Measurements from ENCODE around the gene GALP. TPM values are rescaled to one million over a fixed set of nuclear protein-coding genes. Genes with fewer than 3 reads are reported as not detected.

GALP gene
- total RNA-seq, 1 donor from 2014 or later: not detected

- Histone ChIP-seq H3K36me3 (ENCODE audit: control insufficient read depth, insufficient read depth, low read length) (no peaks in the 10 kb centered on the region), H3K4me3 (ENCODE audit: low read depth, low read length) (no peak overlapping the region), H3K27me3 (ENCODE audit: control insufficient read depth, insufficient read depth, low read length) (peaks cover 3% of the 10 kb centered on the region)
- TF ChIP-seq CTCF (IDR thresholded peaks at IDR 0.05; ENCODE audit: insufficient read depth, low read length, severe bottlenecking): no peak
- FAIRE-seq (no peak), DNase-seq (ENCODE audit: low read depth) (no peak)
These were observed 41.2 kb upstream of the GALP start for GRCh38 chr19:56134654-56134921.

- no peak overlapping the region for H3K4me3 ChIP-seq (ENCODE audit: low read depth, low read length)
- TF ChIP-seq CTCF (IDR thresholded peaks at IDR 0.05; ENCODE audit: insufficient read depth, low read length, severe bottlenecking): no peak
- FAIRE-seq (no peak), DNase-seq (ENCODE audit: low read depth) (no peak)
- H3K27me3 ChIP-seq (ENCODE audit: control insufficient read depth, insufficient read depth, low read length): peaks cover 3% of the 10 kb centered on the region
- H3K36me3 ChIP-seq (ENCODE audit: control insufficient read depth, insufficient read depth, low read length): no peaks in the 10 kb centered on the region
These were observed 39.4 kb upstream of the GALP start for GRCh38 chr19:56136362-56136761.

- no peak for TF ChIP-seq CTCF (IDR thresholded peaks at IDR 0.05; ENCODE audit: insufficient read depth, low read length, severe bottlenecking)
- Histone ChIP-seq H3K4me3 (ENCODE audit: low read depth, low read length) (no peak overlapping the region), H3K36me3 (ENCODE audit: control insufficient read depth, insufficient read depth, low read length) (no peaks in the 10 kb centered on the region), H3K27me3 (ENCODE audit: control insufficient read depth, insufficient read depth, low read length) (peaks cover under 1% of the 10 kb centered on the region)
- no peak for DNase-seq (ENCODE audit: low read depth)
- no peak for FAIRE-seq
These were observed 38.4 kb upstream of the GALP start for GRCh38 chr19:56137405-56137804.

GRCh38 chr19:56138069-56138468 is 37.7 kb upstream of the GALP start:
- Histone ChIP-seq H3K4me3 (ENCODE audit: low read depth, low read length) (no peak overlapping the region), H3K27me3 (ENCODE audit: control insufficient read depth, insufficient read depth, low read length) (no peaks in the 10 kb centered on the region), H3K36me3 (ENCODE audit: control insufficient read depth, insufficient read depth, low read length) (no peaks in the 10 kb centered on the region)
- FAIRE-seq (no peak), DNase-seq (ENCODE audit: low read depth) (peak; percentile 37)
- no peak for TF ChIP-seq CTCF (IDR thresholded peaks at IDR 0.05; ENCODE audit: insufficient read depth, low read length, severe bottlenecking)

- FAIRE-seq (no peak), DNase-seq (ENCODE audit: low read depth) (no peak)
- H3K4me3 ChIP-seq (ENCODE audit: low read depth, low read length): peak overlapping the region; percentile 70
- no peaks in the 10 kb centered on the region for H3K36me3 ChIP-seq (ENCODE audit: control insufficient read depth, insufficient read depth, low read length)
- H3K27me3 ChIP-seq (ENCODE audit: control insufficient read depth, insufficient read depth, low read length): no peaks in the 10 kb centered on the region
- TF ChIP-seq CTCF (IDR thresholded peaks at IDR 0.05; ENCODE audit: insufficient read depth, low read length, severe bottlenecking): no peak
These were observed 35.8 kb upstream of the GALP start for GRCh38 chr19:56139847-56140582.

All from bronchial epithelial cell (primary cell).